Lower leg skin (tissue), 3 donors: Measurements from ENCODE around the gene GLRX5.

Source experiments
- CTCF ChIP-seq, 3 donors: fragments of 450-650 bp; IDR thresholded peaks; one replicate each; pipeline ENCODE4 v1.5.1; 2016; ENCODE audit warnings: antibody characterized with exemption in 3 of 3, mild to moderate bottlenecking in 3 of 3, moderate library complexity in 2 of 3
- POLR2A ChIP-seq, 2 donors: fragments of 450-650 bp; IDR thresholded peaks; one replicate each; pipeline ENCODE4 v1.6.1; 2016 to 2017; ENCODE audit warnings: antibody characterized with exemption in 2 of 2, mild to moderate bottlenecking in 1 of 2, moderate library complexity in 1 of 2

GRCh38 chr14:95522116-95522515 is 12.7 kb upstream of the GLRX5 start:
- TF ChIP-seq POLR2A (IDR thresholded peaks at IDR 0.05) (no peak), CTCF (IDR thresholded peaks at IDR 0.05) (no peak)
